Measurements from ENCODE around the gene PEF1.

DNA sequence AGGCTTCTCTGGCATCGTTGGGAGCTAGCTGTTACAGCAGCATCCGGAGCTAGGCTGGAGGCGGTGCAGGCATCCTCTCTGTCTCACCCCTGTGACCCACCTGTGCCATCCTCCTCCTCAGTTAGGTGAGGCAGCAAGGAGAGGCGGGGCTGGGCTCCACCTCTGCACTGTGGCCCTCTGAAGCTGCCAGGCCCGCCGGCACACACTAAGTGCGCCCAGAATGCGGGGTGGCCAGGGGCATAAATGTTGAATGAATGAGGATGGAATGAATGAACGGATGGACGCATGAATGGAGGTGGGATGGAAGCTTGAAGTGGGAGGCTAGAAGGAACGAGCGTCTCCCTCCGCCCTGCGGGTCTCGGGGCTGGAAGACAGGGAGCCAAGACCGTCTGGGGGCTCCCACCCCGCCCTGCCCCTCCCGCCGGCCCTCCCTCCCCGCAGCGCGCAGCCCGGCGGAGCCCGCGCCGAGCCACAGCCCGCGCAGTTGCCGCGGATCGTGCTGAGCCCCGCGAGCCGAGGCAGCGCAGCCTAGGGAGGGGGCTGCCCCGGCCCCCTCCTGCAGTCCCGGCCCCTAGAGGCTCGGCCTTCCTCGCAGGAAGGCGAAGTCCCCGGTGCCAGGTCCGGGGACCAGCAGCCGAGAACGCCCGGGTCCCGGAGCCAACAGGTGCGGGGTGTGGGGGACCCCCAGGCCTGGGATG lies 27.3 kb downstream of the PEF1 start, which contains the start of gene HCRTR1:
- no peak for TF ChIP-seq POLR2A (IDR thresholded peaks at IDR 0.05)
- TF ChIP-seq, protein P1, sequence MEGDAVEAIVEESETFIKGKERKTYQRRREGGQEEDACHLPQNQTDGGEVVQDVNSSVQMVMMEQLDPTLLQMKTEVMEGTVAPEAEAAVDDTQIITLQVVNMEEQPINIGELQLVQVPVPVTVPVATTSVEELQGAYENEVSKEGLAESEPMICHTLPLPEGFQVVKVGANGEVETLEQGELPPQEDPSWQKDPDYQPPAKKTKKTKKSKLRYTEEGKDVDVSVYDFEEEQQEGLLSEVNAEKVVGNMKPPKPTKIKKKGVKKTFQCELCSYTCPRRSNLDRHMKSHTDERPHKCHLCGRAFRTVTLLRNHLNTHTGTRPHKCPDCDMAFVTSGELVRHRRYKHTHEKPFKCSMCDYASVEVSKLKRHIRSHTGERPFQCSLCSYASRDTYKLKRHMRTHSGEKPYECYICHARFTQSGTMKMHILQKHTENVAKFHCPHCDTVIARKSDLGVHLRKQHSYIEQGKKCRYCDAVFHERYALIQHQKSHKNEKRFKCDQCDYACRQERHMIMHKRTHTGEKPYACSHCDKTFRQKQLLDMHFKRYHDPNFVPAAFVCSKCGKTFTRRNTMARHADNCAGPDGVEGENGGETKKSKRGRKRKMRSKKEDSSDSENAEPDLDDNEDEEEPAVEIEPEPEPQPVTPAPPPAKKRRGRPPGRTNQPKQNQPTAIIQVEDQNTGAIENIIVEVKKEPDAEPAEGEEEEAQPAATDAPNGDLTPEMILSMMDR (IDR thresholded peaks at IDR 0.05): no peak
- no peak for TF ChIP-seq EP300 (IDR thresholded peaks at IDR 0.05)
